Liver (tissue), 9 donors: ENCODE measurements around the gene BEGAIN. TPM values are rescaled to one million over a fixed set of nuclear protein-coding genes. Genes with fewer than 3 reads are reported as not detected.

Experiments
- DNase-seq: peaks from one replicate; pipeline ENCODE4 v3.0.0-alpha.2; 2017; ENCODE audit warnings: low spot score
- H3K27ac ChIP-seq, 2 donors: one replicate each; pipeline ENCODE4 v1.7.0; 2013; ENCODE audit warnings: inconsistent platforms in 2 of 2, low read length in 2 of 2, control low read depth in 1 of 2, low read depth in 1 of 2, mild to moderate bottlenecking in 1 of 2
- H3K27me3 ChIP-seq, 4 donors: one replicate each; pipeline versions ENCODE4 v1.6.1 to v1.7.0; 2013; ENCODE audit warnings: low read length in 3 of 4, inconsistent platforms in 1 of 4, mild to moderate bottlenecking in 1 of 4, moderate library complexity in 1 of 4; ENCODE audit not compliant: control insufficient read depth in 4 of 4, insufficient read depth in 4 of 4
- H3K36me3 ChIP-seq, 4 donors: one replicate each; pipeline versions ENCODE4 v1.6.1 to v1.7.0; 2013; ENCODE audit warnings: low read length in 3 of 4, mild to moderate bottlenecking in 3 of 4, low read depth in 1 of 4, moderate library complexity in 1 of 4; ENCODE audit not compliant: control insufficient read depth in 4 of 4, insufficient read depth in 3 of 4
- H3K4me1 ChIP-seq, 4 donors: one replicate each; pipeline versions ENCODE4 v1.6.1 to v1.7.0; 2013; ENCODE audit warnings: low read length in 3 of 4, mild to moderate bottlenecking in 3 of 4, moderate library complexity in 1 of 4; ENCODE audit not compliant: control insufficient read depth in 4 of 4, insufficient read depth in 4 of 4
- H3K4me3 ChIP-seq, 3 donors: one replicate each; pipeline versions ENCODE4 v1.6.1 to v1.7.0; 2013; ENCODE audit warnings: low read length in 3 of 3, control low read depth in 1 of 3, low read depth in 1 of 3, mild to moderate bottlenecking in 1 of 3
- H3K9ac ChIP-seq, 2 donors: one replicate each; pipeline ENCODE4 v1.7.0; 2013; ENCODE audit warnings: low read length in 2 of 2, mild to moderate bottlenecking in 2 of 2, moderate library complexity in 2 of 2, control low read depth in 1 of 2, low read depth in 1 of 2
- H3K9me3 ChIP-seq, 4 donors: one replicate each; pipeline versions ENCODE4 v1.6.1 to v1.7.0; 2013; ENCODE audit warnings: low read length in 3 of 4; ENCODE audit not compliant: control insufficient read depth in 4 of 4
- ATF3 ChIP-seq: IDR thresholded peaks from 2 replicates; pipeline ENCODE4 v1.6.1; 2016; ENCODE audit warnings: antibody characterized with exemption
- CTCF ChIP-seq: fragments of 150-350 bp; IDR thresholded peaks from 2 replicates; pipeline ENCODE4 v1.5.1; 2017; ENCODE audit warnings: improper control_type of control experiment, low read depth, low read length; ENCODE audit not compliant: missing input control
- EGR1 ChIP-seq, 2 donors: IDR thresholded peaks; 2 replicates each; pipeline ENCODE4 v1.6.1; 2016 to 2018; ENCODE audit warnings: antibody characterized with exemption in 2 of 2, low read depth in 2 of 2
- FOXA1 ChIP-seq: IDR thresholded peaks from 2 replicates; pipeline ENCODE4 v1.6.1; 2016; ENCODE audit warnings: antibody characterized with exemption
- FOXA2 ChIP-seq: IDR thresholded peaks from 2 replicates; pipeline ENCODE4 v1.6.1; 2016; ENCODE audit warnings: antibody characterized with exemption
- GABPA ChIP-seq, 2 donors: IDR thresholded peaks in 1 of 2; conservative IDR thresholded peaks in 1 of 2; 2 replicates each; pipeline ENCODE4 v1.6.1; 2016; ENCODE audit warnings: antibody characterized with exemption in 2 of 2, mild to moderate bottlenecking in 1 of 2, moderate library complexity in 1 of 2
- HNF4A ChIP-seq, 2 donors: conservative IDR thresholded peaks; 2 replicates each; pipeline ENCODE4 v1.6.1; 2016; ENCODE audit warnings: antibody characterized with exemption in 2 of 2, mild to moderate bottlenecking in 2 of 2
- HNF4G ChIP-seq: IDR thresholded peaks from 2 replicates; pipeline ENCODE4 v1.6.1; 2016; ENCODE audit warnings: antibody characterized with exemption
- JUND ChIP-seq, 2 donors: IDR thresholded peaks; 2 replicates each; pipeline ENCODE4 v1.6.1; 2016; ENCODE audit warnings: antibody characterized with exemption in 2 of 2
- MAX ChIP-seq: IDR thresholded peaks from 2 replicates; pipeline ENCODE4 v1.6.1; 2016; ENCODE audit warnings: antibody characterized with exemption
- NR2F2 ChIP-seq: IDR thresholded peaks from 2 replicates; pipeline ENCODE4 v1.6.1; 2016; ENCODE audit warnings: antibody characterized with exemption
- RAD21 ChIP-seq, 2 donors: IDR thresholded peaks; 2 replicates each; pipeline ENCODE4 v1.6.1; 2016; ENCODE audit warnings: antibody characterized with exemption in 2 of 2, mild to moderate bottlenecking in 2 of 2
- REST ChIP-seq: IDR thresholded peaks from 2 replicates; pipeline ENCODE4 v1.6.1; 2016; ENCODE audit warnings: antibody characterized with exemption, mild to moderate bottlenecking
- RXRA ChIP-seq, 2 donors: IDR thresholded peaks; 2 replicates each; pipeline ENCODE4 v1.6.1; 2017 to 2018; ENCODE audit warnings: antibody characterized with exemption in 2 of 2, mild to moderate bottlenecking in 1 of 2
- SP1 ChIP-seq: IDR thresholded peaks from 2 replicates; pipeline ENCODE4 v1.6.1; 2018; ENCODE audit warnings: antibody characterized with exemption, mild to moderate bottlenecking
- TAF1 ChIP-seq: conservative IDR thresholded peaks from 2 replicates; pipeline ENCODE4 v1.6.1; 2016; ENCODE audit warnings: antibody characterized with exemption, mild to moderate bottlenecking
- YY1 ChIP-seq: IDR thresholded peaks from 2 replicates; pipeline ENCODE4 v1.6.1; 2016; ENCODE audit warnings: antibody characterized with exemption, mild to moderate bottlenecking
- ZBTB33 ChIP-seq: IDR thresholded peaks from 2 replicates; pipeline ENCODE4 v1.6.1; 2016; ENCODE audit warnings: antibody characterized with exemption
- WGBS: extraction: QIAGEN DNeasy Blood & Tissue Kit; methylation state at CpG from one replicate; pipeline ENCODE4 v1.1.7; 2013; 5-methylcytosine and 5-hydroxymethylcytosine counted together
- polyA plus RNA-seq, 2 donors: library from polyadenylated mRNA; stranded (reverse) in 1 of 2; unstranded in 1 of 2; fragments of 200-250 nt in 1 of 2; fragments of >200 nt in 1 of 2; fragmentation: Nextera tagmentation in 1 of 2; extraction: Ambion mirVana in 1 of 2; gene quantifications; one replicate each; pipeline versions ENCODE4 v1.2.1 to v1.2.3, GENCODE V29; 2013 to 2015
- total RNA-seq, 2 donors: library from RNA; depleted of rRNA; stranded (reverse); fragments of >200 nt; gene quantifications; one replicate each; pipeline ENCODE4 v1.2.3, GENCODE V29; 2014
- donor health status: healthy.
- donor health status: healthy.
- donor health status: healthy.
- donor health status: healthy.
- donor health status: healthy.

Gene BEGAIN
- total and polyA plus RNA-seq, 4 donors = 0.11 to 1.9 (median 0.29) TPM

- 59% methylated on average over 17 of the region's 17 CpGs for WGBS
- TF ChIP-seq REST = peak; percentile 55
- TF ChIP-seq ZBTB33 = no peak
- TF ChIP-seq YY1 = no peak
- no peak for TF ChIP-seq CTCF
- peak; percentile 65 to 79 for TF ChIP-seq RXRA (IDR thresholded peaks at IDR 0.05)
- TF ChIP-seq NR2F2 = peak; percentile 65
- peak; percentile 57 for TF ChIP-seq HNF4G
- no peak for TF ChIP-seq FOXA2
- no peak for TF ChIP-seq MAX
- no peak for TF ChIP-seq TAF1
- peak; percentile 91 for TF ChIP-seq SP1
- TF ChIP-seq EGR1 (IDR thresholded peaks at IDR 0.05; ENCODE audit: low read depth in 2 of 2) = peak; percentile 46 to 78
- peak; percentile 94 to 95 for TF ChIP-seq HNF4A (conservative IDR thresholded peaks at IDR 0.05)
- peak in 1 of 2 donors; percentile 38 for TF ChIP-seq RAD21 (IDR thresholded peaks at IDR 0.05)
- TF ChIP-seq JUND (IDR thresholded peaks at IDR 0.05) = no peak
- no peak for TF ChIP-seq GABPA (IDR thresholded peaks at IDR 0.05 in 1 of 2, conservative IDR thresholded peaks at IDR 0.05 in 1 of 2)
- TF ChIP-seq ATF3 = no peak
- TF ChIP-seq FOXA1 = no peak
- peak overlapping the region; percentile 39 to 59 for H3K27ac ChIP-seq
Measured at GRCh38 chr14:100533656-100534485, 53.3 kb downstream of the BEGAIN start.

More at GRCh38 chr14:100533656-100534485, 53.3 kb downstream of the BEGAIN start:
- Histone ChIP-seq H3K4me3 (no peak overlapping the region), H3K9ac (no peak overlapping the region), H3K9me3 (no peaks in the 10 kb centered on the region), H3K4me1 (peaks cover 12 to 24% (median 21%) of the 10 kb centered on the region in 4 donors), H3K36me3 (peaks cover 0 to 3% (median 0%) of the 10 kb centered on the region in 4 donors), H3K27me3 (no peaks in the 10 kb centered on the region)
- no peak for DNase-seq
